Stimulated activated effector memory CD8-positive, alpha-beta T cell treated with anti-CD3 and anti-CD28 coated beads, Interleukin-12 subunit alpha, Interleukin-12 subunit beta, amount 100 ng/mL, for 72 hours (primary cell): Measurements from ENCODE around the gene HSD11B1L.
"Not testable (repeated sequence)": the region's sequence is repeated elsewhere in the genome, so short reads cannot be mapped to it uniquely, and the experiment has no call there.

Experiments used
- ATAC-seq: fragments of 150-1000 bp; cut with Tn5 transposase; 2 replicates; pipeline ENCODE4 v1.10.0; 2021
- DNase-seq, 2 donors: peaks; one replicate each; pipeline ENCODE4 v3.0.0; 2021 to 2022; ENCODE audit warnings: low spot score in 2 of 2
- H3K27ac Mint-ChIP-seq: one replicate; pipeline ENCODE4 v1.8.0; 2022; ENCODE audit warnings: mild to moderate bottlenecking, mixed read lengths
- H3K36me3 Mint-ChIP-seq: one replicate; pipeline ENCODE4 v1.8.0; 2022; ENCODE audit warnings: mild to moderate bottlenecking, mixed read lengths
- H3K4me1 Mint-ChIP-seq: one replicate; pipeline ENCODE4 v1.8.0; 2022; ENCODE audit warnings: mixed read lengths
- H3K4me3 Mint-ChIP-seq: one replicate; pipeline ENCODE4 v1.8.0; 2022; ENCODE audit warnings: mild to moderate bottlenecking, mixed read lengths
- H3K9me3 Mint-ChIP-seq: one replicate; pipeline ENCODE4 v1.8.0; 2022; ENCODE audit warnings: mixed read lengths

The HSD11B1L gene

DNA sequence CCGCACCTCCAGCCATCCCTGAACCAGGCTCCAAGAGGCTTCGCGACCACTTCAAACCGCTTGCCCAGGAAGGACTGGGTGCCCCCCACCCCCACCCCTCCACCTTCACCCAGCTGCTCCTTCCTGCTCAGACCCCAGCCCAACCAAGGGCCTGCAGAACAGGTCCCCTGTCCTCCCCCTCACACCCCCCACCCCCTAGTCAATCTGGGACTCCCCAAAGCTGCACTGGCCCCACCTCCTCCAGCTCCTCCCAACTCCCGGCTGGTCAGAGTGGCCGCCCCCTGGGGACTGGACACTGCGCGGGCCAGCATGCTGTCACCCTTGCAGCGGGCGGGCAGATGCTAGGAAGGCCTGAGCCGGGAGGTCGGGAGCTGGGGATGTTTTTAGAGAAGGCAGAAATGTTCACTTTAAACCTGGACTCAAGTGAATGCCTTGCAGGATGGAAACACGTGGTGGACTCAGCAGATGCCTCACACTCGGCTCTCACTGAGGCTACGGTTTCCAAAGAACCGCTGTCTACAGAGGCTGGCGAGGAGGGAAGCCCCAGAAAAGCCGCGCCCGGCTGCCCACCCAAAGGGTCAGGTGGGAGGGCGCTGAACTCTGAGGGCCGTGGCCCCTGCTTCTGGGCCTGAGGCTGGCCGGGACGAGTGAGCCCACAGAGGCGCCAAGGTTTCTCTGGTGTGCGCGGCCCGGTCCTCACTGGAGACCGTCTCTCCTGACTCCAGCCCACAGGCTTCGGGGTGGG, 17.2 kb downstream of the HSD11B1L start:
- Mint-ChIP-seq H3K36me3 (peaks cover 100% of the 10 kb centered on the region), H3K4me1 (peaks cover 32% of the 10 kb centered on the region), H3K9me3 (no peaks in the 10 kb centered on the region), H3K4me3 (no peak overlapping the region), H3K27ac (peak overlapping the region; percentile 85)
- DNase-seq (no peak), ATAC-seq (no peak)

DNA sequence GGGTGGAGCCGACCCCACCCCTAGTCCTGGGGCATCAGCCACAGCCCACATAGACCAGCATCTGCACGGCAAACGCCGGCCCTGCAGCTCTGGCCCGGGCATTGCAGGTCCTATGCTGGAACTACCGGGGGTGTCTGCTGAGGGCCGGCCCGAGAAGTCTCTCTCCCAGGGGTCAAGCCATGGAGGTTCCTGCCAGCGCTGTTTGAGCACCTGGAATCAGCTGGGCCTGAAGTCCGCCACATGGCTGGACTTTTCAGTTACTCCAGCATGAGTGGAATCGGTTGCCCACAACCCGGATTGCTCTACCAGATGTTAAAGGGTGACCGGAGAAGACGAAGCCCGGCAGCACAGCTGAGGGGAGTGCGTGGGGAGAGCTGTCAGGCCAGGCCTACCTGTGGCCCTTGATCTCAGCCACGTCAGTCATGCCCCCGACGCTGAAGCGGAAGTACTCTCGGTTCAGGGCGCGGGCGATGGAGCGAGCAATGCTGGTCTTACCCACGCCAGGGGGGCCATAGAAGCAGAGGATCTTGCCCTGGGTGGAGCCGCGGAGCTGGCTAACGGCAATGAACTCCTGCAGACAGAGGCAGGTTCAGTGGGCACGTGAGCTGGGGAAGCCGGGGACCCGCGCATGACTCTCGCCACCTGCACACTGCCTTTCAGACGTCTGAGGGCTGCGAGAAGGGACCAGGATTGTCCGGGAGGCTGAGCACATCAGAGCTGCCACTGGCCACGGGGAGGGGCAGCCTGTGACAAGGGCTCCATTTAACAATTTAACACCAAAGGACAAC, 18.0 kb downstream of the HSD11B1L start:
- Mint-ChIP-seq H3K4me3 (no peak overlapping the region), H3K36me3 (peaks cover 100% of the 10 kb centered on the region)
- ATAC-seq = no peak

DNA sequence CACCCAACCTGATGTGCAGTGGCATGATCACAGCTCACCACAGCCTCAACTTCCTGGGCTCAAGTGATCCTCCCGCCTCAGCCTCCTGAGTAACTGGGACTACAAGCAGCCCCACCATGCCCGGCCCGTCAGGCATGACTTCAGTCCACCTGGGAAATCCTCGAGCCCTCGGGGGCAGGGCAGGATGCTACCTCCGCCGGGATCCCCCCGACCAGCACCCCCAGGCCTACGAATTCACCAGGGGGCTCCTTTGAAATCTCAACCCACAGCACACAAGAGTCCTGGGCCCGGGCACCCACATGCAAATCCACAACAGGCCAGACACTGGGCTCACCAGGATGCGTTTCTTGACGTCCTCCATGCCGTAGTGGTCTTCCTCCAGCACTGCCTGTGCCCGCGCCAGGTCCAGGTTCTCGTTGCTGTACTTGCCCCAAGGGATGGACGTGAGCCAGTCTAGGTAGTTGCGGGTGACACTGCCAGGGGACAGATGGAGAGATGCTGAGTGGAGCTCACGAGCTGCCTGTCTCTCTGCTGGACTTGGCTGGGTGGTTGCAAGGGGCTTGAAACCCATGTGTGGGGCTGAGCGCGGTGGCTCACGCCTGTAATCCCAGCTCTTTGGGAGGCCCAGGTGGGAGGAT, 19.7 kb downstream of the HSD11B1L start:
- Mint-ChIP-seq H3K4me1 (peaks cover 13% of the 10 kb centered on the region), H3K4me3 (no peak overlapping the region), H3K36me3 (peaks cover 100% of the 10 kb centered on the region), H3K27ac (peak overlapping the region; percentile 85), H3K9me3 (no peaks in the 10 kb centered on the region)
- DNase-seq = no peak
- no peak for ATAC-seq

More for the DNA sequence above, 18.0 kb downstream of the HSD11B1L start:
- Mint-ChIP-seq H3K27ac (peak overlapping the region; percentile 20), H3K9me3 (no peaks in the 10 kb centered on the region), H3K4me1 (peaks cover 29% of the 10 kb centered on the region)
- DNase-seq = no peak

DNA sequence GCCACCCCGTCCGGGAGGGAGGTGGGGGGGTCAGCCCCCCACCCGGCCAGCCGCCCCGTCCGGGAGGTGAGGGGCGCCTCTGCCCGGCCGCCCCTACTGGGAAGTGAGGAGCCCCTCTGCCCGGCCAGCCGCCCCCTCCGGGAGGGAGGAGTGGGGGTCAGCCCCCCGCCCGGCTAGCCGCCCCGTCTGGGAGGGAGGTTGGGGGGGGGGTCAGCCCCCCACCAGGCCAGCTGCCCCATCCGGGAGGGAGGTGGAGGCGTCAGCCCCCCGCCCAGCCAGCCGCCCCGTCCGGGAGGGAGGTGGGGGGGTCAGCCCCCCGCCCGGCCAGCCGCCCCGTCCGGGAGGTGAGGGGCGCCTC, 21.2 kb downstream of the HSD11B1L start:
- H3K36me3 Mint-ChIP-seq = peaks cover 100% of the 10 kb centered on the region
- ATAC-seq, H3K4me3 Mint-ChIP-seq, DNase-seq, H3K4me1 Mint-ChIP-seq, H3K9me3 Mint-ChIP-seq: not testable (repeated sequence)
- H3K27ac Mint-ChIP-seq = peak overlapping the region; percentile 85

DNA sequence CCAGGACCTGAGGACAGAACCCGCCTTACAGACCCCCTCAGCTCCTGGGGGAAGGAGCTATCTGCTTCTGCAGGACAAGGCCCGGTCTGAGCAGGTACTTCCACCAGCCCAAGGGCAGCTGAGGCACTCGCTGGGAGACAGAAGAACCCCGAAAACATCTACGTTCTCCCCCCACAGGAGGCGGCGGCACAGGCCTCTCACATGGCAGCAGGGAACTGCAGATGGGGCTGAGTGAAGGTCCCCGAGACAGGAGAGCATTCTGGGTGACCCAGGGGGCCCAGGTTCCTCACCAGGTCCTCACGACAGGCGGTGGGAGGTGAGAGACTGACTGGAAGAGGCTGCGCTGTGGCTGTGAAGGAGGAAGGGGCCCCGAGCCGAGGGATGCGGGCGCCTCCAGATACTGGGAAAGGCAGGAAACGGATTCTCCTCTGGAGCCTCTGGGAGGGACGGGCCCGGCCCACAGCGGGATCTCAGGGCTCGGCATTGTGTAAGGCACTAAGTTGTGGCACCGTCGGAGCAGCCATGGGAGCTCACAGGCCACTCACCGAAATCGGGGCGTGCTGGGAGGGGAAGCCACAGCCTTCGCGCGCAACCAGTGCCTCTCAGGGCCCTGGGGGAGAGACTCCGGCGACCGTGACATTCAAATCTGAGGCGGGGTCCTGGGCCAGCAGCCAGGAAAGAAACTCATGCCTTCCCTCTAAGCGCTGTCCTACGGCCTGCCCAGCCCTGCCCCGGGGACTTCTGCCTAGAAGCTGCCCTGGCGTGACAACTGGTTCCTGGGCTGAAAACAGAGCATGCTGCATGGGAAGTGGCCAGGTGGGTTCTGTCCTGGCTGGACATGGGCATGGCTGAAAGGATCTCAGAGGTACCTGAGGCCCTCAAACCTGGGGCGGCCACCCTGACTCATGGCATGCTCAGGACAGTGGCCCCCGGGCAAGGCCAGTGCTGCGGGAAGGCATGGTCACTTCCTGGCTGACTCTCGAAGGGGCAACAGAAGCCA, 23.3 kb downstream of the HSD11B1L start:
- Mint-ChIP-seq H3K36me3 (peaks cover 100% of the 10 kb centered on the region), H3K4me3 (no peak overlapping the region), H3K27ac (peak overlapping the region; percentile 90), H3K4me1 (peaks cover 5% of the 10 kb centered on the region), H3K9me3 (no peaks in the 10 kb centered on the region)
- ATAC-seq (no peak), DNase-seq (no peak)

DNA sequence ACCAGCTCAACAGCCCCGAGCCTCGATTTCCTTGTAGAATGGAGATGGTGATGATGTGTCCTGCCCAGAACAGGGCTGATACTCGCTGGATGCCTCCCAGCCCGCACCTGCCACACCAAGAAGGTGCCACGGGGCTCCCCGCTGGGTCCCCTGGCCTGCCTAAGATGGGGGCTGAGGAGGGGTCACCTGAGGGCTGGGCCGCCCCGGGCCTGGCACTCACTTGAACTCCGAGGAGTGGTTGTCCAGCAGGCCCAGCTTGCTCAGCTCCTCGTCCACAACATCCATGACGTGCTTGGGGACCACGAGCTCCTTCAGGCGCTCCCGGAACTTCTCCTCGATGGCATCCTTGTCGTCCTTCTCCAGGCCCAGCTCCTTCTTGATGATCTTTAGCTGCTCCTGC, 24.7 kb downstream of the HSD11B1L start:
- no peak overlapping the region for H3K27ac Mint-ChIP-seq
- H3K4me3 Mint-ChIP-seq = no peak overlapping the region
- H3K36me3 Mint-ChIP-seq = peaks cover 100% of the 10 kb centered on the region
- no peaks in the 10 kb centered on the region for H3K9me3 Mint-ChIP-seq
- peaks cover 5% of the 10 kb centered on the region for H3K4me1 Mint-ChIP-seq
- DNase-seq = no peak
- no peak for ATAC-seq

DNA sequence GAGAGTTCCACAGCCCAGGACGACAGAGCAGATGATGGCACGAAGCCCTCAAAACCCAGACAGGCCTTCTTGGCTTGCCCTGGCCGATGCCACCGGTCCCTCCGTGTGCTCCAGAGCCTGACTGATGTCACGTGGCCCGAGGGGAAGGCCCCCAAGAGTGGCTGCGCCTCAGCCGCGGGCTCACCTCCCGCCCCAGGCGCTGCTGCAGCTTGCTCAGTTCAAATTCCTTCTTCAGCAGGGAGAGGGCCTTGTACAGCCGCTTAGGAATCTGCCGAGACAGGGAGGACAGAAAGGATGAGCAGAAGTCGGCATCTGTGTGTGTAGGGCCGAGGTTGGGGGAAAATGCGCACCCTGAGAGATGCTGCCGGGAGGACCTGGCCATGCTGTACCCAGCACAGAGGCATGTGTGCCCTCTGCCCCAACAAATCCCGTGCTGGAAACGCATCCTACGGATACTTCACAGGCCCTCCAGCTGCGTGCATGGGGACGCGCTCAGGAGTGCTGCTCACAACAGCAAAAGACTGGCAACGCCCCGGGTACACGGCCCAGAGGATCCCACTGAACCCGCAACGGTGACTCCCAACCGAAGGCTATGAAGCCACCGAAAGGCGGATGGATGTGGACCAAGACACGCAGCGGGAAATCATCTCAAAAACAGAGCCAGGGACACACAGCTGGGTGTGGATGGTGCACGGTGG, 26.2 kb downstream of the HSD11B1L start:
- peak overlapping the region; percentile 61 for H3K27ac Mint-ChIP-seq
- H3K4me1 Mint-ChIP-seq = peaks cover 5% of the 10 kb centered on the region
- no peak overlapping the region for H3K4me3 Mint-ChIP-seq
- H3K36me3 Mint-ChIP-seq = peaks cover 100% of the 10 kb centered on the region
- DNase-seq (no peak), ATAC-seq (no peak)
- no peaks in the 10 kb centered on the region for H3K9me3 Mint-ChIP-seq

DNA sequence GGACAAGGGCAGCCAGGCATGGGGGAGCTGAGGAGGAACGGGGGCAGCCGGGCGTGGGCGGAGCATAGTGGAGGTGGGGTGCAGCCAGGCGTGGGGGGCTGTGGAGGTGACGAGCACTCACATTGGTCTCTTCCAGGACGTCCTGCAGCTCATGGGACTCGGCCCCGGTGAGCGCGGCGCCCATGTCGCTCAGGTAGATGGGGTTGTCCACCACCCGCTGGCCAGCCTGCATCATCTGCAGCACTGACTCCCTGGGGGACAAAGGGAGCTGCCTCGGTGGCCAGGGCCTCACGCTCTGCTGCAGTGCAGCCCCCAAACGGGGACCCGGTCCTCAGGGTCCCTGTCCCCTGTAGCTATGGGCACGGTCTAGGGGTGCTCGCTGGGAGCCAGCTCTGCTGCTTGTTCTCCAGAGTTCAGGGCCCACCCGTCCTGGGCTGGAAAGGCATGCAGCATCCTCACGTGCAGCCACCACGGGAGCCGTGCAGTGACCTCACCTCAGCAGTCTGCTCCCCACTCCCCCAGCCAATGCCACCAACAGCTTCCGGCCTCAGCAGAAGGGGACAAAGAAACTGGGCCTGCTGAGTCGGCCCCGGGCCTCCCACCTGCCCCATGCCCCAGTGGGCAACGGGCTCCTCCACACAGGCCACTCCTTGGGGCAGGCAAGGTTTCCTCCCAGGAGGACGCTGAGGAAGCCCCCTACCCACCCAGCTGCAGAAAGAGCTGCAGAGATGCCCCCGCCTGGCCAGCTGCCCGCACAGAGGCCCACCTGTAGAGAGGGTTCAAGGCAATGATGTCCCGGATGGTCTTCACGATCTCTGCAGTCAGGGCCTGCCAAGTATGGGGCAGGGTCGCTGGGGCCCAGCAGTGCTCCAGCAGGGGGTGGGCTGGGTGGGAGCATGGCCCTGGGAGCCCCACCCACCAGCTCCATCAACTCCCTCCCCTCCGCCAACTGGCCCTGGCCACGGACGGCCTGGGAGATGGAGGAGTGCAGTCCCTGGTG, 27.0 kb downstream of the HSD11B1L start:
- Mint-ChIP-seq H3K4me1 (peaks cover 5% of the 10 kb centered on the region), H3K4me3 (no peak overlapping the region), H3K27ac (peak overlapping the region; percentile 61), H3K9me3 (no peaks in the 10 kb centered on the region), H3K36me3 (peaks cover 100% of the 10 kb centered on the region)
- DNase-seq = no peak
- ATAC-seq = peak; percentile 23

DNA sequence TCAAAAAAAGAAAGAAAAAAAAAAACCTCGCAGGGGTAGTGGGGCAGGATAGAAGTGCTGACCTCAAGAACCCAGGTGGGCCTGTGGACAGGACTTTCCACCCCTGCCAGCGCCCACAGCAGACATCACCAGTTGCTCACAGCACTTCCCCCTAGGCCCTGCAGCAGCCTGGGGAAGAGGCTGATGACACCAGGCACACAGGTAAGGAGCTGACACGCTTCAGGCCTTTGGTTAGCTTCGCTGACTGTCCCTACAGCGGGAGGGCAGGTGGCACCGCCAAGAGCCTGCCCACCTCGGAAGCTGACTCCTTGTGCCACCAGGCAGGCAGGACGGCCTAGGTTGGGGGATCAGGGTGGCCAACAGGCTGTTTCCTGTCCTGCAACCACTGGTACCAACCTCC, 30.2 kb downstream of the HSD11B1L start:
- no peak for ATAC-seq
- Mint-ChIP-seq H3K27ac (no peak overlapping the region), H3K4me3 (no peak overlapping the region), H3K9me3 (no peaks in the 10 kb centered on the region), H3K4me1 (no peaks in the 10 kb centered on the region), H3K36me3 (peaks cover 100% of the 10 kb centered on the region)
- no peak for DNase-seq

DNA sequence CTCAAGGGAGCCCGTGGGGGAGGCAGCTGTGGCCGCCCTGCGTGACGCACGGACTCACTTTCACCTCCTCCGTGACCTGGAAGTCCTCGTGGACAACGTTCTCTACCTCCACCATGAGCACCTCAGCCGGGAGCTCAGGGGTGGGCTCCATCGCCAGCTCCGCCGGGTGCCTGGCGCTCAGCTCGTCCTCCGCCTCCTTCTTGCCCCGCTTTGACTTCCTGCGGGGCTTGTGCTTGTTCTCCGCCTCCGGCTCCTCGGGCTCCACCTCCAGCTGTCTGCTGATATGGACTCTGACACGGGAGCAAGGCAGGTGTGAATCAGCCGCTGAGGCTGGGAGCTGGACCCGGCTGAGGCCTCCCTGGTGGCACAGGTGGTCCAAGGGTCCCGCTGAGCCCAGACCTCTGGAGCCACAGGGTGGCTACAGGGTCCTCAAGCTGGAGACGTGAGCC, 30.9 kb downstream of the HSD11B1L start:
- peaks cover under 1% of the 10 kb centered on the region for H3K4me1 Mint-ChIP-seq
- no peak overlapping the region for H3K4me3 Mint-ChIP-seq
- no peak overlapping the region for H3K27ac Mint-ChIP-seq
- no peak for ATAC-seq
- DNase-seq = no peak
- H3K36me3 Mint-ChIP-seq = peaks cover 100% of the 10 kb centered on the region
- no peaks in the 10 kb centered on the region for H3K9me3 Mint-ChIP-seq

DNA sequence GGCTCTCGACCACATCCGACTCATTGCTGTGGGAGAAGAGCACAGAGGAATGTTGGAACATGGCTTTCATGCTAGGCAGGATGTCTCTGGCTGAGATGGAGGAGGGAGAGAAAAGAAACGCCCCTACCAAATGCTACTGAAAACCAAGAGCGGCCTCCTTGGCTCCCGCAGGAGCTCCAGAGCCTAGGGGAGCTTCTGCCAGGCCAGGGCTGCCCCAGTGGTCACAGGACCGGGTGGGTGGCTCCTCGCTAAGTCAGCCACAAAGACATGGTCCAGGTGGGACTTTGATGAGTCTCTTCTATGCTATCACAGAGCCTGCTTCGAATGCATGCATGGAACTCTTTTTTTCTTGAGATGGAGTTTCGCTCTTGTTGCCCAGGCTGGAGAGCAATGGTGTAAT, 32.4 kb downstream of the HSD11B1L start:
- peaks cover 100% of the 10 kb centered on the region for H3K36me3 Mint-ChIP-seq
- H3K4me1 Mint-ChIP-seq = peaks cover 13% of the 10 kb centered on the region
- H3K4me3 Mint-ChIP-seq = no peak overlapping the region
- DNase-seq = no peak
- H3K27ac Mint-ChIP-seq = no peak overlapping the region
- H3K9me3 Mint-ChIP-seq = no peaks in the 10 kb centered on the region
- ATAC-seq = no peak

DNA sequence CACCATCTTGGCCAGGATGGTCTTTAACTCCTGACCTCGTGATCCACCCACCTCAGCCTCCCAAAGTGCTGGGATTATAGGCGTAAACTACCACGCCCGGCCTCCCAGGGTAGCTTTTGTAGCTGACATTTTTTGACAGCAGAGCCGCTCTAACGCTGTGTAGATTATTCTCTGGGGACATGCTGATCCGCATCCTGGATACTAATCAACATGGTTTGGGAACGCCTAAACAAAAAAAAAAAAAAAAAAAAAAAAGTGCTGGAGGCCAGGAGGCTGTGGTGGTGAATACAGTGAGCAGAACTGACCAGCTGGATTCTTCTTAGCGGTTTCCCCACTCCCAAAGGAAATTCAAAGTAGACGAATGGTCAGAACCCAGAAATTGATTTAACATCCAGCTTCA, 34.0 kb downstream of the HSD11B1L start:
- Mint-ChIP-seq H3K27ac (no peak overlapping the region), H3K4me1 (peaks cover 13% of the 10 kb centered on the region), H3K4me3 (no peak overlapping the region), H3K36me3 (peaks cover 100% of the 10 kb centered on the region), H3K9me3 (no peaks in the 10 kb centered on the region)
- no peak for ATAC-seq
- no peak for DNase-seq

DNA sequence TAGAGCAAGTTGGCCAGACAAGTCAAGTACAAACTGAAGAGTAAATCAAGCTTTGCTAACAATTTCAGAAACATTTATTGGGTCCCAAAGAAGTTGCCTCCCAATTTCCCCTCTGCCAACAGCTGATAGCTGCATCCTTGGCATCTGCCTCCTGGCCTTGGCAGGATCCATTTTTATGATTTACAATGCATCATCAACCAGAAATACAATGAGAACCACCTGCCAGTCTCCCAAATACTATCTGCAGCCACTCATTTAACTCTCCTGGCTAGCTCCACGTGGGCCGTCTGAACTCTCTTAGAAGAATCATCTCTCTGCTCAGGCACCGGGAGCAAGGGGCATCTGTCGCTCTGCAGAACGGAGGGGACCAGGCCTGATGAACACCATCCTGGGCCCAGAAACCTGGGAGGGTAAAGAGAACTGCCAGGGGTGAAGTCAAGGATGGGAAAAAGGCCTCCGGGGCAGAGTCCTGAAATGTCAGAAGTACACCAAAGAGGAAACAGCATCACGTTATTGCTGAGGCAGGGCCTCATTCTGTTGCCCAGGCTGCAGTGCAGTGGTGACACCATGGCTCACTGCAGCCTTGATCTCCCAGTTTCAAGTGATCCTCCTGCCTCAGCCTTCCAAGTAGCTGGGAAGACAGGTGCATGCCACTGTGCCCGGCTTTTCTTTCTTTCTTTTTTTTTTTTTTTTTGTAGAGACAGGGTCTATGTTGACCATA, 36.5 kb downstream of the HSD11B1L start:
- H3K36me3 Mint-ChIP-seq = peaks cover 91% of the 10 kb centered on the region
- DNase-seq = no peak
- peak overlapping the region; percentile 98 for H3K27ac Mint-ChIP-seq
- peak overlapping the region; percentile 90 for H3K4me3 Mint-ChIP-seq
- no peaks in the 10 kb centered on the region for H3K9me3 Mint-ChIP-seq
- no peak for ATAC-seq
- H3K4me1 Mint-ChIP-seq = peaks cover 13% of the 10 kb centered on the region
